Measurements from ENCODE around the gene OR1Q1. TPM values are rescaled to one million over a fixed set of nuclear protein-coding genes. Genes with fewer than 3 reads are reported as not detected.

OR1Q1 gene
- total RNA-seq, 5 donors from 2014 or later (not counting 1 experiment from before 2014, with no cell fraction given) = not detected

Other genes starting within 250 kb of the OR1Q1 start
- gene PTGS1, start 243.7 kb upstream of the OR1Q1 start, total RNA-seq = 1 to 10 TPM in 1 of 5 donors, under 1 TPM in 4; 0.44 to 2.0 (median 0.86) TPM
- not detected for gene OR1J1, start 136.8 kb upstream of the OR1Q1 start, total RNA-seq
- gene OR1J2, start 103.9 kb upstream of the OR1Q1 start, total RNA-seq = not detected
- gene OR1J4, start 95.6 kb upstream of the OR1Q1 start, total RNA-seq = not detected
- gene OR1N1, start 87.4 kb upstream of the OR1Q1 start, total RNA-seq = not detected
- not detected for gene OR1N2, start 61.6 kb upstream of the OR1Q1 start, total RNA-seq
- gene OR1L8, start 31.4 kb upstream of the OR1Q1 start, total RNA-seq = under 1 TPM in 1 of 5 donors, not detected in 4; 0.35 TPM
- gene OR1B1, start 42.9 kb downstream of the OR1Q1 start, total RNA-seq = not detected
- gene OR1L1, start 47.0 kb downstream of the OR1Q1 start, total RNA-seq = not detected
- not detected for gene OR1L3, start 60.4 kb downstream of the OR1Q1 start, total RNA-seq
- gene OR1L4, start 109.3 kb downstream of the OR1Q1 start, total RNA-seq = not detected
- gene OR1L6, start 127.6 kb downstream of the OR1Q1 start, total RNA-seq = not detected
- not detected for gene OR5C1, start 174.2 kb downstream of the OR1Q1 start, total RNA-seq
- not detected for gene OR1K1, start 185.4 kb downstream of the OR1Q1 start, total RNA-seq
- gene PDCL, start 213.8 kb downstream of the OR1Q1 start, total RNA-seq = 10 to 100 TPM; 13.3 to 16.7 (median 14.3) TPM